GM12891 (cell line): ENCODE results near the gene GORASP1.

ENCODE experiments used
- PAX5 ChIP-seq: IDR thresholded peaks from 2 replicates; pipeline ENCODE4 v1.6.1; 2011; ENCODE audit warnings: low read length, moderate library complexity, mild to moderate bottlenecking; ENCODE audit not compliant: insufficient read depth, severe bottlenecking
- POLR2A ChIP-seq: IDR thresholded peaks from 2 replicates; pipeline ENCODE4 v1.6.1; 2011; ENCODE audit warnings: low read depth, low read length, control low read depth
- POLR2AphosphoS5 ChIP-seq: IDR thresholded peaks from 2 replicates; pipeline ENCODE4 v1.6.1; 2011; ENCODE audit warnings: low read depth, low read length, control low read depth
- SPI1 ChIP-seq: IDR thresholded peaks from 2 replicates; pipeline ENCODE4 v1.6.1; 2011; ENCODE audit warnings: low read depth, low read length, control low read depth
- TAF1 ChIP-seq: IDR thresholded peaks from 2 replicates; pipeline ENCODE4 v1.6.1; 2011; ENCODE audit warnings: low read depth, low read length, control low read depth

DNA sequence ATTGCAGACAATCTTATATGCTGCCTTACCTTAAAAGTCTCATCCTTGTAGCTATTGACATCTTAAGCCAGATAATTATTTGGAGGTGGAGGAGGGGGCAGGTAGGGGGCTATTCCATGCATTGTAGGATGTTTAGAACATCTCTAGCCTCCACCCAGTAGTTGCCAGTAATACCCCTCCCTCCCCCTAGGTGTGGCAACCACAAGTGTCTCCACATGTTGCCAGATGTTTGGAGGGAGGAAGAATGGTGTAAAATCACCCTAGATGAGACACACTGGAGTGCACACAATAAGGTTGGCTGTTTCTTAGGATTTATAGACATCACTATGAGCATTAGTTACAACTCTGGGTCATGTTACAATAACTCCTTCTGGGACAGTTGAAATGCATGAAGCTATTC lies 27.4 kb downstream of the GORASP1 start:
- TF ChIP-seq POLR2A (no peak), SPI1 (no peak), POLR2AphosphoS5 (no peak), TAF1 (no peak), PAX5 (no peak)
